HEK293 (cell line): ENCODE results near the gene FAM168A.

ENCODE experiments used
- CTCF ChIA-PET: fragments of 350-600 bp; formaldehyde crosslinking; extraction: SDS; loops from one replicate; lab custom pipeline; 2021; ENCODE audit warnings: antibody characterized with exemption; lab: Yijun Ruan, JAX
- POLR2A ChIA-PET: fragments of 300-600 bp; formaldehyde crosslinking; extraction: SDS; loops from one replicate; lab custom pipeline; 2020; ENCODE audit warnings: antibody characterized with exemption, inconsistent platforms; lab: Yijun Ruan, JAX
- H3K27ac ChIP-seq: fragments of 200-500 bp; sonication (Bioruptor generic); 2 replicates; pipeline ENCODE4 v1.5.1; 2014; ENCODE audit warnings: low read depth, low read length, control low read depth, inconsistent platforms; ENCODE audit errors: extremely low read depth
- H3K36me3 ChIP-seq, 2 experiments: fragments of 200-500 bp in 1 of 2; sonication (Bioruptor generic) in 1 of 2; 1 replicate in 1 of 2; 2 replicates in 1 of 2; pipeline ENCODE4 v1.5.1; 2014 to 2017; ENCODE audit warnings: inconsistent platforms in 2 of 2, low read length in 2 of 2; ENCODE audit not compliant: control insufficient read depth in 2 of 2, insufficient read depth in 1 of 2
- H3K4me1 ChIP-seq: fragments of 200-500 bp; sonication (Bioruptor generic); 2 replicates; pipeline ENCODE4 v1.5.1; 2014; ENCODE audit warnings: mild to moderate bottlenecking, low read length, inconsistent platforms; ENCODE audit not compliant: control insufficient read depth, insufficient read depth
- H3K4me3 ChIP-seq: 2 replicates; pipeline ENCODE4 v1.5.1; 2011; ENCODE audit warnings: low read depth, mild to moderate bottlenecking, control low read depth, low read length, moderate library complexity
- H3K9me3 ChIP-seq: fragments of 200-500 bp; sonication (Bioruptor generic); 2 replicates; pipeline ENCODE4 v1.5.1; 2014; ENCODE audit warnings: low read depth, low read length, inconsistent platforms; ENCODE audit not compliant: control insufficient read depth, insufficient read depth
- ATF2 ChIP-seq: fragments of 450-650 bp; formaldehyde crosslinking; IDR thresholded peaks from 2 replicates; pipeline ENCODE4 v1.5.1; 2016; ENCODE audit warnings: missing biosample characterization, missing genetic modification characterization, low read depth
- MYNN ChIP-seq: fragments of 450-650 bp; formaldehyde crosslinking; IDR thresholded peaks from 2 replicates; pipeline ENCODE4 v1.5.1; 2016; ENCODE audit warnings: missing biosample characterization, missing genetic modification characterization, borderline replicate concordance
- PRDM1 ChIP-seq: fragments of 450-650 bp; formaldehyde crosslinking; IDR thresholded peaks from 2 replicates; pipeline ENCODE4; 2016; ENCODE audit warnings: missing biosample characterization, missing genetic modification characterization
- SCRT1 ChIP-seq: fragments of 450-650 bp; formaldehyde crosslinking; IDR thresholded peaks from 2 replicates; pipeline ENCODE4 v1.5.1; 2016; ENCODE audit warnings: missing biosample characterization, missing genetic modification characterization, borderline replicate concordance
- SCRT2 ChIP-seq: fragments of 450-650 bp; formaldehyde crosslinking; IDR thresholded peaks from 2 replicates; pipeline ENCODE4 v1.5.1; 2016; ENCODE audit warnings: missing biosample characterization, missing genetic modification characterization
- SP3 ChIP-seq: fragments of 450-650 bp; formaldehyde crosslinking; IDR thresholded peaks from 2 replicates; pipeline ENCODE4 v1.5.1; 2016; ENCODE audit warnings: missing biosample characterization, missing genetic modification characterization
- YY2 ChIP-seq: fragments of 450-650 bp; formaldehyde crosslinking; IDR thresholded peaks from 2 replicates; pipeline ENCODE4 v1.5.1; 2016; ENCODE audit warnings: missing biosample characterization, missing genetic modification characterization
- ZNF114 ChIP-seq: fragments of 450-650 bp; formaldehyde crosslinking; IDR thresholded peaks from 2 replicates; pipeline ENCODE4 v1.5.0; 2017; ENCODE audit warnings: missing biosample characterization, missing genetic modification characterization
- ZNF132 ChIP-seq: fragments of 450-650 bp; formaldehyde crosslinking; IDR thresholded peaks from 2 replicates; pipeline ENCODE4 v1.5.1; 2017; ENCODE audit warnings: missing biosample characterization, missing genetic modification characterization, borderline replicate concordance
- ZNF157 ChIP-seq: fragments of 450-650 bp; formaldehyde crosslinking; IDR thresholded peaks from 2 replicates; pipeline ENCODE4 v1.5.1; 2016; ENCODE audit warnings: missing biosample characterization, missing genetic modification characterization
- ZNF184 ChIP-seq: fragments of 450-650 bp; IDR thresholded peaks from 2 replicates; pipeline ENCODE4 v1.5.1; 2018; ENCODE audit warnings: missing biosample characterization, mild to moderate bottlenecking, missing genetic modification characterization
- ZNF202 ChIP-seq: fragments of 450-650 bp; formaldehyde crosslinking; IDR thresholded peaks from 2 replicates; pipeline ENCODE4 v1.5.1; 2016; ENCODE audit warnings: missing biosample characterization, missing genetic modification characterization, borderline replicate concordance
- ZNF266 ChIP-seq: fragments of 450-650 bp; formaldehyde crosslinking; IDR thresholded peaks from 2 replicates; pipeline ENCODE4 v1.5.1; 2016; ENCODE audit warnings: missing biosample characterization, missing genetic modification characterization, low read depth
- ZNF510 ChIP-seq: fragments of 450-650 bp; formaldehyde crosslinking; IDR thresholded peaks from 2 replicates; pipeline ENCODE4 v1.5.1; 2018; ENCODE audit warnings: mild to moderate bottlenecking, missing genetic modification characterization, missing biosample characterization; ENCODE audit not compliant: insufficient replicate concordance
- ZNF571 ChIP-seq: fragments of 450-650 bp; formaldehyde crosslinking; IDR thresholded peaks from 2 replicates; pipeline ENCODE4 v1.5.0; 2017; ENCODE audit warnings: missing biosample characterization, missing genetic modification characterization
- ZXDB ChIP-seq: fragments of 450-650 bp; formaldehyde crosslinking; IDR thresholded peaks from 2 replicates; pipeline ENCODE4 v1.5.1; 2016; ENCODE audit warnings: missing biosample characterization, missing genetic modification characterization
- TF ChIP-seq, protein P1 (sequence below): fragments of 450-650 bp; formaldehyde crosslinking; IDR thresholded peaks from 2 replicates; pipeline ENCODE4 v1.5.1; 2016; ENCODE audit warnings: missing biosample characterization, missing genetic modification characterization, borderline replicate concordance

The FAM168A gene

DNA sequence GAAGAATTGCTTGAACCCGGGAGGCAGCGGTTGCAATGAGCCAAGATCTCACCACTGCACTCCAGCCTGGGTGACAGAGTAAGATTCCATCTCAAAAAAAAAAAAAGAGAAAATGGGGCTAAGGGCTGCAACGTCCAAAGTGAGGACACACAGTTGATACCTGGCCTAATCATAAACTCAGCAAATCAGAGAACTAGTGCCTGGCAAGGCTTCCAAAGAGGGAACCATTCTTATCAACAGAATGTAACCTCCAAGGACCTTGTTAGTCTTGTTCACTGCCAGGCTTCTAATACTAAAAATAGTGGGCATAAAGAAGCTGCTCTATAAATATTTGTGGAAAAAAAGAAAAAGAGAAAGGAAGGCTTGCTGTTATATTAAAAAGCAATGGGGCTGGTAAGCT lies 42.3 kb downstream of the FAM168A start (continued):
- TF ChIP-seq ZNF157 (tag by site-specific recombination) = no peak

DNA sequence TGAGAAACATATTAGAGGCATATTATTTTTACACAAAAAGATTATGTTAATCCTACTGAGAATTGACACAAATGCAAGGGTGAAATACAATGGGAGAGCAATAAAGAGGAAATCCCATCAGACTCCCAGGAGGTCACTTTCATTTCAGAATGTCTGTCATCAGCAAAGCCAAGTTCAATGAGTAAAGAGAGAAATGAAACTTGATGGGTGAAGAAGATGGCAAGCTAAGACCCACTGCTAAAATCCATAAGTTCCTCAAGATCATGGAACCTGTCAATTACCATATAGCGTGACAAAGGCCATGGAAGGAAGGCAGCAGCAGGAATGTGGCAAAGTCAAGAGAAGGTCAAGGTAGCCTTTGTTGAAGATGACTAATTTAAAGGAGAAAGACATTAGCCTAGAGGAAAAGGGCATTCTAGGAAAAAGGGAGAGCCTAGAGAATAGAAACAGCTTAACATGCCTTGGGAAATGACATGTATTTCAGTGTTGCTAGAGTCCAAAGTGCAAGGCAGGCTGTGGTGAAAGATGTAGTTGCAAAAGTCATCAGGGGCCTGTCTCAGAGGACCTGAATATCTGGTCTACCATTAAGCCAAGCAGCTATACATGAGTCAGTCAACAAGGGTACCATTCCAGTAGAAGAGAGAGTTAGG lies 43.1 kb downstream of the FAM168A start:
- CTCF ChIA-PET = interaction anchor here (0.7 to 1.3 kb wide), 2 partner anchors 40 to 76 kb away, joined by 3 to 5 read pairs; no protein-coding TSS in a partner anchor
- TF ChIP-seq ZNF510 (tag by site-specific recombination) = no peak
- TF ChIP-seq YY2 (tag by site-specific recombination) = no peak
- TF ChIP-seq, all 188 proteins: peak for 0
- H3K4me3 ChIP-seq = no peak overlapping the region
- H3K4me1 ChIP-seq = peaks cover 2% of the 10 kb centered on the region; the same call in 1 of the 2 replicates
- no peaks in the 10 kb centered on the region for H3K9me3 ChIP-seq
- H3K36me3 ChIP-seq = no peaks in the 10 kb centered on the region
- POLR2A ChIA-PET = no interaction called here
- H3K27ac ChIP-seq = 0 out of 2 replicates have a peak overlapping the region, but pooled peaks have one; percentile 10

GRCh38 chr11:73553266-73553665 lies 44.6 kb downstream of the FAM168A start:
- no peaks in the 10 kb centered on the region for H3K9me3 ChIP-seq
- POLR2A ChIA-PET = no interaction called here
- TF ChIP-seq PRDM1 (tag by site-specific recombination) (no peak), SP3 (tag by site-specific recombination) (no peak), ZNF202 (tag by site-specific recombination) (no peak), ZNF184 (tag by site-specific recombination) (no peak), ATF2 (tag by site-specific recombination) (no peak), MYNN (tag by site-specific recombination) (no peak), ZNF114 (no peak), ZNF132 (tag by site-specific recombination) (no peak)
- TF ChIP-seq, protein P1, sequence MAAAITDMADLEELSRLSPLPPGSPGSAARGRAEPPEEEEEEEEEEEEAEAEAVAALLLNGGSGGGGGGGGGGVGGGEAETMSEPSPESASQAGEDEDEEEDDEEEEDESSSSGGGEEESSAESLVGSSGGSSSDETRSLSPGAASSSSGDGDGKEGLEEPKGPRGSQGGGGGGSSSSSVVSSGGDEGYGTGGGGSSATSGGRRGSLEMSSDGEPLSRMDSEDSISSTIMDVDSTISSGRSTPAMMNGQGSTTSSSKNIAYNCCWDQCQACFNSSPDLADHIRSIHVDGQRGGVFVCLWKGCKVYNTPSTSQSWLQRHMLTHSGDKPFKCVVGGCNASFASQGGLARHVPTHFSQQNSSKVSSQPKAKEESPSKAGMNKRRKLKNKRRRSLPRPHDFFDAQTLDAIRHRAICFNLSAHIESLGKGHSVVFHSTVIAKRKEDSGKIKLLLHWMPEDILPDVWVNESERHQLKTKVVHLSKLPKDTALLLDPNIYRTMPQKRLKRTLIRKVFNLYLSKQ (tag by site-specific recombination) = no peak
- no peak overlapping the region for H3K27ac ChIP-seq
- no peaks in the 10 kb centered on the region for H3K36me3 ChIP-seq
- H3K4me1 ChIP-seq = peaks cover 2% of the 10 kb centered on the region; the same call in 1 of the 2 replicates
- H3K4me3 ChIP-seq = no peak overlapping the region
- CTCF ChIA-PET = no interaction called here

DNA sequence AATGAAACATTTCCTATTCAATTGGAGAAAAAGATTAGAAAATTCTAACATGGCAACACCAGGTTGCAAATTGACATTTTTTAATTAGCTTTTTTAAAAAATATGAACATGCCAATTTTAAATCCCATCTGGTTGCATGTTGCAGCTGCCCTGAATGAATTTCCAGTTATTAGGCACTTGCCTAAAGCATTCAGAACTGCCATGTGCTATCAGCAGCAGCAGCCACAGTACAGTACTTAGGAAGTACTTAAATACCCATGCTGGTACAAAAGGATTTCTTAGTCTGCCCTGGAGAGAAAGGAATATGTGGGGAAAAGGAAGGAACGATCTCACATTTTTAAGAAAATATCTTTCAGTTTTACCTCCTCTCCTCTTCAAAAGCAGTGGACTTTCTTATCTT lies 46.2 kb downstream of the FAM168A start:
- POLR2A ChIA-PET = no interaction called here
- no peak overlapping the region for H3K4me3 ChIP-seq
- no peak overlapping the region for H3K27ac ChIP-seq
- H3K9me3 ChIP-seq = no peaks in the 10 kb centered on the region
- H3K4me1 ChIP-seq = peaks cover 2% of the 10 kb centered on the region; the same call in 1 of the 2 replicates
- no peaks in the 10 kb centered on the region for H3K36me3 ChIP-seq
- 0 out of 2 replicates have a peak, but pooled peaks have one; percentile 2 for TF ChIP-seq SCRT2 (tag by site-specific recombination)
- TF ChIP-seq ZNF266 (tag by site-specific recombination) = no peak
- TF ChIP-seq ZNF571 (tag by site-specific recombination) = no peak
- TF ChIP-seq SCRT1 (tag by site-specific recombination) = no peak
- TF ChIP-seq ZXDB (tag by site-specific recombination) = no peak
- CTCF ChIA-PET = no interaction called here
